Hepatocyte (in vitro differentiated cells): Measurements from ENCODE around the gene TSHB.

ENCODE experiments used
- CTCF ChIP-seq: fragments of 200-600 bp; sonication (generic); IDR thresholded peaks from 2 replicates; pipeline ENCODE4 v1.5.1; 2016; ENCODE audit warnings: antibody characterized with exemption, mild to moderate bottlenecking; ENCODE audit not compliant: poor library complexity
- EZH2phosphoT487 ChIP-seq: fragments of 200-600 bp; sonication (generic); IDR thresholded peaks from one replicate; pipeline ENCODE4 v1.6.1; 2018; ENCODE audit warnings: antibody characterized with exemption, mild to moderate bottlenecking, low read depth, moderate library complexity; ENCODE audit not compliant: unreplicated experiment, severe bottlenecking

- TF ChIP-seq CTCF: no peak
- no peak for TF ChIP-seq EZH2phosphoT487
Measured at GRCh38 chr1:115078708-115079107, 49.1 kb downstream of the TSHB start.
